HCT116 (cell line): ENCODE measurements around the gene C15orf40. TPM values are rescaled to one million over a fixed set of nuclear protein-coding genes. Genes with fewer than 3 reads are reported as not detected.

Experiments
- ATAC-seq: fragments of 200-7000 bp; cut with Tn5 transposase; 2 replicates; pipeline ENCODE4 v1.9.1; 2020; ENCODE audit warnings: mild to moderate bottlenecking, moderate library complexity
- BruUV-seq: library from RNA; stranded (reverse); fragments of 400-500 nt; replicated peaks from 2 replicates; lab custom pipeline; 2021; lab: Mats Ljungman, UMichigan
- CTCF ChIA-PET: fragments of 300-600 bp; sonication (Branson Sonifier 250); formaldehyde crosslinking; loops from one replicate; lab custom pipeline; 2021; ENCODE audit warnings: antibody characterized with exemption; lab: Charles Lee
- POLR2A ChIA-PET: fragments of 300-600, 350-600 bp; sonication (Branson Sonifier 250); formaldehyde crosslinking; loops from one replicate; lab custom pipeline; 2021; ENCODE audit warnings: antibody characterized with exemption; lab: Charles Lee
- RAD21 ChIA-PET, 2 experiments: fragments of 300-600 bp; sonication (Branson Sonifier 250); formaldehyde crosslinking; loops; one replicate each; lab custom pipeline; 2023; ENCODE audit warnings: low total read pairs in 2 of 2; ENCODE audit not compliant: uncharacterized antibody in 2 of 2, unreplicated experiment in 2 of 2, low non-redundant PET in 1 of 2; lab: Charles Lee
- DNase-seq: peaks from one replicate; pipeline ENCODE4 v3.0.0-alpha.2; 2010; ENCODE audit warnings: low read depth, low spot score
- H2AFZ ChIP-seq: fragments of 200-600 bp; shearing (Covaris generic), sonication (generic); 2 replicates; pipeline ENCODE4 v1.6.1; 2017; ENCODE audit warnings: low read depth, mixed run types, mixed read lengths, antibody characterized with exemption, low read length; ENCODE audit not compliant: poor library complexity, severe bottlenecking
- H3K27ac ChIP-seq: 2 replicates; pipeline ENCODE4 v1.5.1; 2012; ENCODE audit warnings: low read depth, low read length
- H3K27me3 ChIP-seq: fragments of 200-600 bp; sonication (generic); 2 replicates; pipeline ENCODE4 v1.6.1; 2016; ENCODE audit warnings: mixed run types, low read length, mixed read lengths; ENCODE audit not compliant: insufficient read depth
- H3K36me3 ChIP-seq, 2 experiments: fragments of 200-500 bp in 1 of 2; fragments of 200-600 bp in 1 of 2; sonication (Bioruptor generic) in 1 of 2; sonication (generic) in 1 of 2; 2 replicates each; pipeline versions ENCODE4 v1.5.1 to v1.6.1; 2014 to 2016; ENCODE audit warnings: low read length in 2 of 2, inconsistent platforms in 1 of 2, mixed read lengths in 1 of 2, mixed run types in 1 of 2; ENCODE audit not compliant: insufficient read depth in 2 of 2, control insufficient read depth in 1 of 2
- H3K4me1 ChIP-seq, 2 experiments: fragments of 200-600 bp in 1 of 2; sonication (generic) in 1 of 2; 2 replicates each; pipeline versions ENCODE4 v1.5.1 to v1.6.1; 2012 to 2017; ENCODE audit warnings: low read length in 2 of 2, inconsistent platforms in 1 of 2, mild to moderate bottlenecking in 1 of 2, mixed read lengths in 1 of 2, mixed run types in 1 of 2, moderate library complexity in 1 of 2; ENCODE audit not compliant: insufficient read depth in 2 of 2, control insufficient read depth in 1 of 2
- H3K4me2 ChIP-seq: fragments of 200-600 bp; sonication (generic); 2 replicates; pipeline ENCODE4 v1.6.1; 2017; ENCODE audit warnings: mixed run types, low read length, mixed read lengths
- H3K4me3 ChIP-seq, 2 experiments: fragments of 200-600 bp in 1 of 2; sonication (generic) in 1 of 2; replicated peaks in 1 of 2; 2 replicates each; pipeline ENCODE4 v1.5.1; 2011 to 2016; ENCODE audit warnings: low read length in 2 of 2, control low read depth in 1 of 2, low read depth in 1 of 2, mild to moderate bottlenecking in 1 of 2, mixed read lengths in 1 of 2, mixed run types in 1 of 2
- H3K79me2 ChIP-seq: fragments of 200-600 bp; sonication (generic); 2 replicates; pipeline ENCODE4 v1.6.1; 2017; ENCODE audit warnings: mild to moderate bottlenecking, mixed run types, low read length, moderate library complexity, mixed read lengths; ENCODE audit not compliant: insufficient read depth
- H3K9ac ChIP-seq: fragments of 200-600 bp; sonication (generic); 2 replicates; pipeline ENCODE4 v1.6.1; 2016; ENCODE audit warnings: low read length, mixed read lengths
- H3K9me2 ChIP-seq: fragments of 200-600 bp; sonication (generic), shearing (Covaris generic); 2 replicates; pipeline ENCODE4 v1.6.1; 2017; ENCODE audit warnings: mixed run types, mild to moderate bottlenecking, moderate library complexity; ENCODE audit not compliant: insufficient read depth
- H3K9me3 ChIP-seq, 2 experiments: fragments of 200-500 bp in 1 of 2; fragments of 200-600 bp in 1 of 2; sonication (Bioruptor generic) in 1 of 2; sonication (generic) in 1 of 2; 2 replicates each; pipeline ENCODE4 v1.6.1; 2014 to 2017; ENCODE audit warnings: low read length in 2 of 2, mixed read lengths in 2 of 2, inconsistent platforms in 1 of 2, low read depth in 1 of 2, mild to moderate bottlenecking in 1 of 2, mixed run types in 1 of 2, moderate library complexity in 1 of 2; ENCODE audit not compliant: control insufficient read depth in 1 of 2, insufficient read depth in 1 of 2
- H4K20me1 ChIP-seq: fragments of 200-600 bp; sonication (generic), shearing (Covaris generic); 2 replicates; pipeline ENCODE4 v1.6.1; 2017; ENCODE audit warnings: mixed run types, mild to moderate bottlenecking, moderate library complexity; ENCODE audit not compliant: insufficient read depth
- CEBPB ChIP-seq: IDR thresholded peaks from 2 replicates; pipeline ENCODE4 v1.6.1; 2012; ENCODE audit warnings: low read depth
- EZH2 ChIP-seq: fragments of 200-600 bp; sonication (generic); IDR thresholded peaks from 2 replicates; pipeline ENCODE4 v1.6.1; 2017; ENCODE audit warnings: antibody characterized with exemption, mixed run types
- FOSL1 ChIP-seq: IDR thresholded peaks from 2 replicates; pipeline ENCODE4 v1.6.1; 2012; ENCODE audit warnings: low read depth
- RAD21 ChIP-seq: IDR thresholded peaks from 2 replicates; pipeline ENCODE4 v1.6.1; 2012; ENCODE audit warnings: low read depth, mild to moderate bottlenecking
- SP1 ChIP-seq: IDR thresholded peaks from 2 replicates; pipeline ENCODE4 v1.6.1; 2012; ENCODE audit warnings: low read depth
- intact Hi-C: fragments of 100-400 bp; cut with micrococcal nuclease; formaldehyde crosslinking; loops from 2 replicates; pipeline ENCODE4 v1.10.0; 2022
- total RNA-seq: library from RNA; stranded (reverse); gene quantifications from one replicate; pipeline ENCODE4 v1.2.1, GENCODE V29; 2021; ENCODE audit not compliant: unreplicated experiment
- TF ChIP-seq, protein P1 (sequence below), 3 experiments: fragments of 200-600 bp in 1 of 3; sonication (generic) in 1 of 3; IDR thresholded peaks in 2 of 3; conservative IDR thresholded peaks in 1 of 3; 2 replicates each; pipeline ENCODE4 v1.5.1; 2012 to 2017; ENCODE audit warnings: low read depth in 2 of 3, low read length in 2 of 3, antibody characterized with exemption in 1 of 3, borderline replicate concordance in 1 of 3, control low read depth in 1 of 3, mild to moderate bottlenecking in 1 of 3, mixed read lengths in 1 of 3, mixed run types in 1 of 3, moderate library complexity in 1 of 3; ENCODE audit not compliant: insufficient read depth in 1 of 3
- TF ChIP-seq, protein P2 (sequence below): IDR thresholded peaks from 2 replicates; pipeline ENCODE4 v1.6.1; 2011; ENCODE audit warnings: mild to moderate bottlenecking, low read length, moderate library complexity; ENCODE audit not compliant: insufficient replicate concordance; ENCODE audit errors: extremely low read depth

Gene C15orf40
- total RNA-seq, 1 experiment from 2014 or later: 26.0 TPM

DNA sequence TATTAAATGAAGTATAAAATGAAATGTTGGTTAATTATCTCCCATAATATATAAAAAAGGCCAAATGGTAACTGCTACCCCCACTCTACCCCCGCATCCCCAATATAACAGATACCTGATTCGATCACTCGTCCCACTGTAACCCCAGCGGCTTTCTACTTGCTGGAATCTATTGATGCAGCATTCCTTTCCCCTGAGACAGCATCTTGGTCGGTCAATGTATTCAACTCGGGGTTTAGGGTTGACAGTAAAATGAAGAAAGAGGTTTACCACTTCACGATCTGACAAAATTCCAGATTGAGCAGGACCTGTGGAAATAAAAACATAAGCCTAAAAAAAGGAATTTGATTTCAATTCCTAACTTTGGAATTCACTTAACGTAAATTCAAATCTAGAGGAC is 18.6 kb upstream of the C15orf40 start:
- BruUV-seq: no TSS peak
- peaks cover 90% of the 10 kb centered on the region for H3K79me2 ChIP-seq

DNA sequence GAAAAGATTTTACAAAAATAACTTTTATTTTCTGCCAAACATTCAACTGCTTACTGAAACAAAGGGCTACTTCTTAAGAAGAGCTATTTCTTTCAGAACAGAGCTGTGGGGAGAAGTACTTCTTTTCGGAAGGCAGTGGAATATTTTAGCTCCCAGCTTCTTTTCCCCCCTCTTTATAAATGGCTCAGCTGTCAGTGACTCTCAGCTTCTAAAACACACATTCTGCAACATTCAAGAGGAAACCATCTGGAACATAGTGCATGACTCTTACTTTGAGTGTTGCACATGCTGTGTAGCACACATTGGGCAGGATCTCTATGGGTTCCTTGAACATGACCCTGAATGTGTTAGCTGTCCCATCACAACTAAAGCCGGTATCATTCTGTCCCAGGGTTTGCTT is 7.0 kb upstream of the C15orf40 start:
- TF ChIP-seq FOSL1: no peak
- TF ChIP-seq, protein P1, sequence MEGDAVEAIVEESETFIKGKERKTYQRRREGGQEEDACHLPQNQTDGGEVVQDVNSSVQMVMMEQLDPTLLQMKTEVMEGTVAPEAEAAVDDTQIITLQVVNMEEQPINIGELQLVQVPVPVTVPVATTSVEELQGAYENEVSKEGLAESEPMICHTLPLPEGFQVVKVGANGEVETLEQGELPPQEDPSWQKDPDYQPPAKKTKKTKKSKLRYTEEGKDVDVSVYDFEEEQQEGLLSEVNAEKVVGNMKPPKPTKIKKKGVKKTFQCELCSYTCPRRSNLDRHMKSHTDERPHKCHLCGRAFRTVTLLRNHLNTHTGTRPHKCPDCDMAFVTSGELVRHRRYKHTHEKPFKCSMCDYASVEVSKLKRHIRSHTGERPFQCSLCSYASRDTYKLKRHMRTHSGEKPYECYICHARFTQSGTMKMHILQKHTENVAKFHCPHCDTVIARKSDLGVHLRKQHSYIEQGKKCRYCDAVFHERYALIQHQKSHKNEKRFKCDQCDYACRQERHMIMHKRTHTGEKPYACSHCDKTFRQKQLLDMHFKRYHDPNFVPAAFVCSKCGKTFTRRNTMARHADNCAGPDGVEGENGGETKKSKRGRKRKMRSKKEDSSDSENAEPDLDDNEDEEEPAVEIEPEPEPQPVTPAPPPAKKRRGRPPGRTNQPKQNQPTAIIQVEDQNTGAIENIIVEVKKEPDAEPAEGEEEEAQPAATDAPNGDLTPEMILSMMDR (IDR thresholded peaks at IDR 0.05 in 2 of 3, conservative IDR thresholded peaks at IDR 0.05 in 1 of 3; ENCODE audit: borderline replicate concordance in 1 of 3, insufficient read depth in 1 of 3, low read depth in 2 of 3, low read length in 2 of 3): no peak

More for the DNA sequence above, 18.6 kb upstream of the C15orf40 start:
- no peak for TF ChIP-seq EZH2
- TF ChIP-seq, protein P2, sequence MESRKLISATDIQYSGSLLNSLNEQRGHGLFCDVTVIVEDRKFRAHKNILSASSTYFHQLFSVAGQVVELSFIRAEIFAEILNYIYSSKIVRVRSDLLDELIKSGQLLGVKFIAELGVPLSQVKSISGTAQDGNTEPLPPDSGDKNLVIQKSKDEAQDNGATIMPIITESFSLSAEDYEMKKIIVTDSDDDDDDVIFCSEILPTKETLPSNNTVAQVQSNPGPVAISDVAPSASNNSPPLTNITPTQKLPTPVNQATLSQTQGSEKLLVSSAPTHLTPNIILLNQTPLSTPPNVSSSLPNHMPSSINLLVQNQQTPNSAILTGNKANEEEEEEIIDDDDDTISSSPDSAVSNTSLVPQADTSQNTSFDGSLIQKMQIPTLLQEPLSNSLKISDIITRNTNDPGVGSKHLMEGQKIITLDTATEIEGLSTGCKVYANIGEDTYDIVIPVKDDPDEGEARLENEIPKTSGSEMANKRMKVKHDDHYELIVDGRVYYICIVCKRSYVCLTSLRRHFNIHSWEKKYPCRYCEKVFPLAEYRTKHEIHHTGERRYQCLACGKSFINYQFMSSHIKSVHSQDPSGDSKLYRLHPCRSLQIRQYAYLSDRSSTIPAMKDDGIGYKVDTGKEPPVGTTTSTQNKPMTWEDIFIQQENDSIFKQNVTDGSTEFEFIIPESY: no peak
- TF ChIP-seq SP1: no peak
- TF ChIP-seq FOSL1: peak; percentile 37; the same call in 1 of the 2 replicates
- TF ChIP-seq CEBPB: no peak
- no peak for TF ChIP-seq RAD21
- intact Hi-C loops: no loop called here
- Histone ChIP-seq H3K36me3 (peaks cover 7 to 17% of the 10 kb centered on the region in 2 experiments), H3K4me3 (no peak overlapping the region), H3K9me2 (no peaks in the 10 kb centered on the region), H3K4me1 (peaks cover 16 to 23% of the 10 kb centered on the region in 2 experiments), H3K27me3 (no peaks in the 10 kb centered on the region), H3K9ac (no peak overlapping the region), H4K20me1 (no peaks in the 10 kb centered on the region), H2AFZ (no peak overlapping the region), H3K9me3 (no peaks in the 10 kb centered on the region), H3K27ac (peak overlapping the region; percentile 26; the same call in 1 of the 2 replicates), H3K4me2 (peak overlapping the region; percentile 53)
- ATAC-seq (peak; percentile 88), DNase-seq (peak; percentile 19)
- ChIA-PET POLR2A (no interaction called here), RAD21 (no interaction called here), CTCF (no interaction called here)

More for the DNA sequence above, 7.0 kb upstream of the C15orf40 start:
- Histone ChIP-seq H4K20me1 (0 out of 2 replicates have a peak, but pooled peaks cover 3% of the 10 kb centered on the region), H3K4me3 (no peak overlapping the region), H2AFZ (no peak overlapping the region), H3K4me2 (no peak overlapping the region), H3K9me3 (no peaks in the 10 kb centered on the region), H3K9me2 (no peaks in the 10 kb centered on the region), H3K27ac (no peak overlapping the region), H3K4me1 (no peaks in the 10 kb centered on the region), H3K27me3 (no peaks in the 10 kb centered on the region), H3K79me2 (peaks cover 18% of the 10 kb centered on the region; the same call in 1 of the 2 replicates), H3K36me3 (peaks cover 28 to 31% of the 10 kb centered on the region in 2 experiments; a peak in 3 of 4 replicates), H3K9ac (no peak overlapping the region)
- BruUV-seq: no TSS peak
- CTCF ChIA-PET: no interaction called here
- intact Hi-C loops: no loop called here
- DNase-seq (no peak), ATAC-seq (no peak)
- POLR2A ChIA-PET: no interaction called here
- RAD21 ChIA-PET: no interaction called here
